DOHH2 (cell line): ENCODE data around the gene KIF3C.

Experiments used
- H3F3A ChIP-seq: fragments of 200-600 bp; sonication (generic), shearing (Covaris generic); 2 replicates; pipeline ENCODE4 v1.6.0; 2016; ENCODE audit warnings: antibody characterized with exemption, mild to moderate bottlenecking; ENCODE audit not compliant: control insufficient read depth, insufficient read depth
- H3K27ac ChIP-seq: fragments of 200-600 bp; sonication (generic); 2 replicates; pipeline ENCODE4 v1.5.1; 2014; ENCODE audit warnings: low read depth, mild to moderate bottlenecking, low read length, moderate library complexity
- H3K27me3 ChIP-seq: fragments of 200-600 bp; sonication (generic); 2 replicates; pipeline ENCODE4 v1.6.1; 2014; ENCODE audit warnings: mild to moderate bottlenecking, low read length, mixed read lengths; ENCODE audit not compliant: control insufficient read depth
- H3K36me3 ChIP-seq: fragments of 200-600 bp; sonication (generic); 2 replicates; pipeline ENCODE4 v1.6.1; 2014; ENCODE audit warnings: mild to moderate bottlenecking, low read length, moderate library complexity, mixed read lengths; ENCODE audit not compliant: control insufficient read depth
- H3K4me1 ChIP-seq: fragments of 200-600 bp; sonication (generic); 2 replicates; pipeline ENCODE4 v1.6.1; 2014; ENCODE audit warnings: mild to moderate bottlenecking, low read length, mixed read lengths; ENCODE audit not compliant: control insufficient read depth
- H3K4me2 ChIP-seq: fragments of 200-600 bp; sonication (generic); 2 replicates; pipeline ENCODE4 v1.6.0; 2014; ENCODE audit warnings: mild to moderate bottlenecking, low read length, moderate library complexity
- H3K4me3 ChIP-seq: fragments of 200-600 bp; sonication (generic); 2 replicates; pipeline ENCODE4 v1.5.1; 2014; ENCODE audit warnings: mild to moderate bottlenecking, low read length, mixed read lengths
- H3K79me2 ChIP-seq: fragments of 200-600 bp; sonication (generic); 2 replicates; pipeline ENCODE4 v1.6.1; 2014; ENCODE audit warnings: mild to moderate bottlenecking, low read length, mixed read lengths; ENCODE audit not compliant: control insufficient read depth
- H3K9me2 ChIP-seq: fragments of 200-600 bp; sonication (generic); replicated peaks from 2 replicates; pipeline ENCODE4 v1.6.1; 2014; ENCODE audit warnings: mild to moderate bottlenecking, low read length, mixed read lengths; ENCODE audit not compliant: control insufficient read depth
- H3K9me3 ChIP-seq: fragments of 200-600 bp; sonication (generic); 2 replicates; pipeline ENCODE4 v1.6.1; 2014; ENCODE audit warnings: antibody characterized with exemption, low read length, mixed read lengths; ENCODE audit not compliant: control insufficient read depth, insufficient read depth
- H4K20me1 ChIP-seq: fragments of 200-600 bp; sonication (generic); 2 replicates; pipeline ENCODE4 v1.6.0; 2014; ENCODE audit warnings: low read depth, mild to moderate bottlenecking, antibody characterized with exemption, low read length, moderate library complexity; ENCODE audit not compliant: control insufficient read depth, insufficient read depth
- EZH2phosphoT487 ChIP-seq: fragments of 200-600 bp; sonication (generic); IDR thresholded peaks from 2 replicates; pipeline ENCODE4 v1.6.1; 2017; ENCODE audit warnings: borderline replicate concordance, mild to moderate bottlenecking, antibody characterized with exemption, low read length, moderate library complexity, mixed read lengths
- TF ChIP-seq, protein P1 (sequence below): fragments of 200-600 bp; sonication (generic); IDR thresholded peaks from one replicate; pipeline ENCODE4 v1.5.1; 2014; ENCODE audit warnings: antibody characterized with exemption, mild to moderate bottlenecking, low read depth, low read length; ENCODE audit not compliant: poor library complexity, severe bottlenecking

KIF3C gene

GRCh38 chr2:25996844-25997243 is 14.5 kb upstream of the KIF3C start:
- Histone ChIP-seq H4K20me1 (no peaks in the 10 kb centered on the region), H3K4me3 (no peak overlapping the region), H3K36me3 (no peaks in the 10 kb centered on the region), H3F3A (no peaks in the 10 kb centered on the region), H3K27me3 (peaks cover 5% of the 10 kb centered on the region; the same call in 1 of the 2 replicates), H3K27ac (no peak overlapping the region), H3K79me2 (no peaks in the 10 kb centered on the region), H3K9me2 (no peaks in the 10 kb centered on the region), H3K4me1 (no peaks in the 10 kb centered on the region), H3K9me3 (no peaks in the 10 kb centered on the region), H3K4me2 (no peak overlapping the region)
- TF ChIP-seq, protein P1, sequence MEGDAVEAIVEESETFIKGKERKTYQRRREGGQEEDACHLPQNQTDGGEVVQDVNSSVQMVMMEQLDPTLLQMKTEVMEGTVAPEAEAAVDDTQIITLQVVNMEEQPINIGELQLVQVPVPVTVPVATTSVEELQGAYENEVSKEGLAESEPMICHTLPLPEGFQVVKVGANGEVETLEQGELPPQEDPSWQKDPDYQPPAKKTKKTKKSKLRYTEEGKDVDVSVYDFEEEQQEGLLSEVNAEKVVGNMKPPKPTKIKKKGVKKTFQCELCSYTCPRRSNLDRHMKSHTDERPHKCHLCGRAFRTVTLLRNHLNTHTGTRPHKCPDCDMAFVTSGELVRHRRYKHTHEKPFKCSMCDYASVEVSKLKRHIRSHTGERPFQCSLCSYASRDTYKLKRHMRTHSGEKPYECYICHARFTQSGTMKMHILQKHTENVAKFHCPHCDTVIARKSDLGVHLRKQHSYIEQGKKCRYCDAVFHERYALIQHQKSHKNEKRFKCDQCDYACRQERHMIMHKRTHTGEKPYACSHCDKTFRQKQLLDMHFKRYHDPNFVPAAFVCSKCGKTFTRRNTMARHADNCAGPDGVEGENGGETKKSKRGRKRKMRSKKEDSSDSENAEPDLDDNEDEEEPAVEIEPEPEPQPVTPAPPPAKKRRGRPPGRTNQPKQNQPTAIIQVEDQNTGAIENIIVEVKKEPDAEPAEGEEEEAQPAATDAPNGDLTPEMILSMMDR: no peak
- no peak for TF ChIP-seq EZH2phosphoT487

- Histone ChIP-seq H3K27ac (no peak overlapping the region), H3K79me2 (no peaks in the 10 kb centered on the region), H3K36me3 (no peaks in the 10 kb centered on the region), H4K20me1 (no peaks in the 10 kb centered on the region), H3K4me1 (no peaks in the 10 kb centered on the region), H3K9me3 (no peaks in the 10 kb centered on the region), H3K4me3 (no peak overlapping the region), H3F3A (no peaks in the 10 kb centered on the region; the same call in 1 of the 2 replicates), H3K27me3 (peaks cover 12% of the 10 kb centered on the region; the same call in 1 of the 2 replicates), H3K9me2 (no peaks in the 10 kb centered on the region), H3K4me2 (no peak overlapping the region)
- no peak for TF ChIP-seq EZH2phosphoT487
- TF ChIP-seq, protein P1: no peak
Observed at GRCh38 chr2:25994509-25994908, 12.2 kb upstream of the KIF3C start.

DNA sequence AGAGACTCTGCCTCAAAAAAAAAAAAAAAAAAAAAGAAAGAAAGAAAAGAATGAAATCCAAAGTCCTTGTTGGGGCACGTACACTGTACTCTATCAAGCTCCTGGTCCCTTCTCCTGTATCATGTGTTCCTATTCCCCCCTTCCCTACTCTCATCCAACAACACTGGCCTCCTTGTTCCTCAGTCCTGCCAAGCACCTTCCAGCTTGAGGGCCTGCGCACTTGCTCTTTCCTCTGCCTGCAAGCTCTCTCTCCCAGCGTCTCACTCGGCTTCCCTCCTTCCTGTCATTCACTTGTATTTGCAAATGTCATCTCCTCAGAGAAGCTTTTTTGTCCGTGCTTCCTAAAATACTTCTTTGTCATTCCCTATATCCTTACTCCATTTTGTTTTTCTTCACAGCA is 10.8 kb upstream of the KIF3C start:
- Histone ChIP-seq H3K79me2 (no peaks in the 10 kb centered on the region), H3K9me2 (no peaks in the 10 kb centered on the region), H3K4me3 (no peak overlapping the region), H4K20me1 (no peaks in the 10 kb centered on the region), H3K27me3 (peaks cover 12% of the 10 kb centered on the region; the same call in 1 of the 2 replicates), H3F3A (no peaks in the 10 kb centered on the region; the same call in 1 of the 2 replicates), H3K36me3 (no peaks in the 10 kb centered on the region), H3K27ac (no peak overlapping the region), H3K4me2 (no peak overlapping the region), H3K9me3 (no peaks in the 10 kb centered on the region), H3K4me1 (no peaks in the 10 kb centered on the region)
- TF ChIP-seq, protein P1: no peak
- no peak for TF ChIP-seq EZH2phosphoT487
